ENCODE data around the gene DNAJB1. TPM values are rescaled to one million over a fixed set of nuclear protein-coding genes. Genes with fewer than 3 reads are reported as not detected.
"Not testable (repeated sequence)": the region's sequence is repeated elsewhere in the genome, so short reads cannot be mapped to it uniquely, and the experiment has no call there.

Gene DNAJB1
- 92.5 TPM for total RNA-seq
- long read RNA-seq, transcript DNAJB1-201 (3 exons, 2,264 nt) = major isoform, 326 of 366 reads
- long read RNA-seq, transcript DNAJB1-208 (3 exons, 882 nt) = minor isoform, 10 of 366 reads
- long read RNA-seq, partial matches to known transcripts = 13 of 366 reads
- long read RNA-seq, other reads (novel, unspliced or antisense) = 17 of 366 reads

GRCh38 chr19:14517840-14518505 is at the start of gene DNAJB1:
DNAJB1 (minus strand) TSS chr19:14518397; CDS start chr19:14518349, 48 bp downstream.
- Histone ChIP-seq H3K27me3 (ENCODE audit: low read depth) (no peaks in the 10 kb centered on the region), H3K4me3 (peak within 1 kb of the TSS; percentile 97), H3K36me3 (peaks cover 38% of the 10 kb centered on the region), H3K9me3 (no peaks in the 10 kb centered on the region), H3K4me1 (peaks cover 52% of the 10 kb centered on the region), H3K27ac (peak within 1 kb of the TSS; percentile 99)
- DNase-seq (peak; percentile 89), ATAC-seq (peak; percentile 88 to 89)
- no peak for TF ChIP-seq CTCF (IDR thresholded peaks at IDR 0.05)
- intact Hi-C loops (cut with DNase I) = no loop called here

DNA sequence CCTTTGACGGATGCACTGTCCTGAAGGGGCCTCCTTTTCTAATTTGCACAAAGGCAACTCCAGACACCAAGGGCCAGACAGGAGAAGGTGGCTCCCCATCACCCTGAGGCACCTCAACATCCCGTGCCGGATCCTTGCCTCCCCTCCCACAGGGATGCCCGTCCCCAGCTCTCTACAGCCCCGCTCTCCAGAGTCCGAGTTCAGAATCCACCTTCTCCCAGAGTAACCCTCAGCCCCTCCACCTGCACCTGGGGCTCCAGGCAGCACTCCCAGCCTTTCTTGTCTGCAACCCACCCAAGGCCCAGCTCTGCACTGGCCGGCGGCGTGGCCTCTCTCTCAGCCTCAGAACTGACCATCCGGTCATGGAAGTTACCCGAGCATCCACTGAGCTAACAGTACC is 48.9 kb upstream of the DNAJB1 start:
- Histone ChIP-seq H3K27me3 (ENCODE audit: low read depth) (no peaks in the 10 kb centered on the region), H3K9me3 (no peaks in the 10 kb centered on the region), H3K27ac (no peak overlapping the region), H3K4me3 (no peak overlapping the region), H3K4me1 (peaks cover 20% of the 10 kb centered on the region), H3K36me3 (peaks cover 27% of the 10 kb centered on the region)
- TF ChIP-seq CTCF (IDR thresholded peaks at IDR 0.05) = no peak
- intact Hi-C loops (cut with DNase I) = no loop called here
- ATAC-seq (no peak), DNase-seq (no peak)

- DNase-seq = no peak
- TF ChIP-seq CTCF (IDR thresholded peaks at IDR 0.05) = no peak
Measured at GRCh38 chr19:14566712-14567077, 48.5 kb upstream of the DNAJB1 start.

GRCh38 chr19:14565765-14566711 is 47.8 kb upstream of the DNAJB1 start:
- peaks cover 27% of the 10 kb centered on the region for H3K36me3 ChIP-seq
- no peaks in the 10 kb centered on the region for H3K27me3 ChIP-seq (ENCODE audit: low read depth)
- H3K9me3 ChIP-seq = no peaks in the 10 kb centered on the region
- no peak overlapping the region for H3K4me3 ChIP-seq
- no peak for DNase-seq
- ATAC-seq = no peak
- no peak overlapping the region for H3K27ac ChIP-seq
- intact Hi-C loops (cut with DNase I) = no loop called here
- H3K4me1 ChIP-seq = peaks cover 21% of the 10 kb centered on the region
- TF ChIP-seq CTCF (IDR thresholded peaks at IDR 0.05) = no peak

More at GRCh38 chr19:14566712-14567077, 48.5 kb upstream of the DNAJB1 start:
- no peaks in the 10 kb centered on the region for H3K9me3 ChIP-seq
- peaks cover 20% of the 10 kb centered on the region for H3K4me1 ChIP-seq
- H3K36me3 ChIP-seq = peaks cover 27% of the 10 kb centered on the region
- no peaks in the 10 kb centered on the region for H3K27me3 ChIP-seq (ENCODE audit: low read depth)
- intact Hi-C loops (cut with DNase I) = no loop called here
- no peak overlapping the region for H3K27ac ChIP-seq
- ATAC-seq = no peak
- no peak overlapping the region for H3K4me3 ChIP-seq

GRCh38 chr19:14565298-14565679 is 47.1 kb upstream of the DNAJB1 start:
- ATAC-seq (no peak), DNase-seq (no peak)
- Histone ChIP-seq H3K36me3 (peaks cover 27% of the 10 kb centered on the region), H3K4me1 (peaks cover 15% of the 10 kb centered on the region), H3K9me3 (no peaks in the 10 kb centered on the region), H3K4me3 (no peak overlapping the region), H3K27ac (no peak overlapping the region), H3K27me3 (ENCODE audit: low read depth) (no peaks in the 10 kb centered on the region)
- TF ChIP-seq CTCF (IDR thresholded peaks at IDR 0.05) = no peak
- intact Hi-C loops (cut with DNase I) = no loop called here

GRCh38 chr19:14564652-14565297 is 46.6 kb upstream of the DNAJB1 start:
- H3K27me3 ChIP-seq (ENCODE audit: low read depth); intact Hi-C loops (cut with DNase I); DNase-seq; H3K4me1 ChIP-seq; H3K27ac ChIP-seq; H3K4me3 ChIP-seq; H3K9me3 ChIP-seq; ATAC-seq: not testable (repeated sequence)
- H3K36me3 ChIP-seq = peaks cover 27% of the 10 kb centered on the region

Measured in lower lobe of right lung (tissue), 2 donors.